ENCODE results near the gene MAPK11.

GRCh38 chr22:50274771-50275170 lies 4.6 kb upstream of the MAPK11 start:
- TF ChIP-seq CTCF (IDR thresholded peaks at IDR 0.05) = no peak
- no peak for TF ChIP-seq POLR2A (IDR thresholded peaks at IDR 0.05)
- TF ChIP-seq EP300 (IDR thresholded peaks at IDR 0.05) = no peak

Measured in ovary (tissue), 3 donors.